GM10248 (cell line): ENCODE results near the gene SERTAD2.

Experiments used
- CTCF ChIA-PET: fragments of 300-600 bp; sonication (Branson Sonifier 250); formaldehyde crosslinking; extraction: SDS; loops from one replicate; lab custom pipeline; 2021; ENCODE audit warnings: antibody characterized with exemption; lab: Yijun Ruan, JAX
- POLR2A ChIA-PET: fragments of 350-650 bp; sonication (Branson Sonifier 250); formaldehyde crosslinking; extraction: SDS; loops from one replicate; lab custom pipeline; 2020; ENCODE audit warnings: antibody characterized with exemption; lab: Yijun Ruan, JAX
- DNase-seq: peaks from one replicate; pipeline ENCODE4 v3.0.0; 2012; ENCODE audit errors: extremely low spot score
- CTCF ChIP-seq: IDR thresholded peaks from 2 replicates; pipeline ENCODE4 v1.5.1; 2012; ENCODE audit warnings: mild to moderate bottlenecking, low read depth; ENCODE audit errors: extremely low read depth, missing control alignments, control extremely low read depth

The SERTAD2 gene

DNA sequence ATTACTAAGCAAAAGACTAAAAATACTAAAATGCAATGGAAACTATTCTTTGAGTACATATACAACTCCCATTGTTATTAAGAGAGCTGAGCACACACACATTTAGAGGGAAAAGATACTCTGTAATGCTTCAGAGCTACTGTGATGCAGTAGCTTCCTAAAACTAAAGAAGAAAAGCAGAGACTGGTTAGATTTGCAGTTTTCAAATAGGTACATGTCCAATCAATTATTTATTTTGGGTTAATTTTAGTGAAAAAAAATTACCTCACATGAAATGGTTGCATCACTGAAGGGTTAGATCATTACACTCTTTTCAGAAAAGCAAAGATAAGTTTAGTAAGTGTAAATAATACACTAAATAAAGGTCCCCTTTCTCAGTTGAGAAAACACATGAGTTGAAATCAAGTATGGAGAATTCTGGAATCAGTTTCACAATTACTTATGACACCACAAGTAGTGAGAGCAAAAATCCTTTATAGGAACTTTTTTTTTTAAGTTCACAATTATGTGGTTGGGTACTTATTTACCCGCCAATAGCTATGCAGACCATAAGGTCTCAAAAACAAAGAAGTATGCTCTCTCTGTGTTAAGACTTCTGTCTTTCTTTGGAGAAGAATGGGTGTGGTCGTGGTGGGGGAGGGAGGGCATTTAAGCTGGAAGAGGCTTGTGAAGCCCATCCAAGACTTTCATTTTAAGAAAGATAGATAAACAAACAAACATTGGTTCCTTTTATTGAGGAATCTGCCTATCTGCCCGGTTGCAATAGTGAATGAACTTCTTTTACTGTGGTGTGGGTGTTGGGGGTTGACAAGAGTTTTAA, 25.3 kb upstream of the SERTAD2 start:
- CTCF ChIA-PET: interaction anchor here (1.0 to 4.8 kb wide), 8 partner anchors 8 to 32 kb away, joined by 3 to 16 read pairs (median 4); partner anchors contain the start of gene SERTAD2
- no peak for TF ChIP-seq CTCF
- DNase-seq: no peak

GRCh38 chr2:64677530-64677929, 23.8 kb upstream of the SERTAD2 start:
- TF ChIP-seq CTCF: no peak
- POLR2A ChIA-PET: no interaction called here
- CTCF ChIA-PET: interaction anchor here (1.1 kb wide), 2 partner anchors 10 to 143 kb away, joined by 3 read pairs; no protein-coding TSS in a partner anchor
- no peak for DNase-seq

More for the DNA sequence above, 25.3 kb upstream of the SERTAD2 start:
- POLR2A ChIA-PET: interaction anchor here (0.6 to 1.1 kb wide), 2 partner anchors 25 to 48 kb away, joined by 3 to 6 read pairs; partner anchors contain the start of gene SERTAD2

DNA sequence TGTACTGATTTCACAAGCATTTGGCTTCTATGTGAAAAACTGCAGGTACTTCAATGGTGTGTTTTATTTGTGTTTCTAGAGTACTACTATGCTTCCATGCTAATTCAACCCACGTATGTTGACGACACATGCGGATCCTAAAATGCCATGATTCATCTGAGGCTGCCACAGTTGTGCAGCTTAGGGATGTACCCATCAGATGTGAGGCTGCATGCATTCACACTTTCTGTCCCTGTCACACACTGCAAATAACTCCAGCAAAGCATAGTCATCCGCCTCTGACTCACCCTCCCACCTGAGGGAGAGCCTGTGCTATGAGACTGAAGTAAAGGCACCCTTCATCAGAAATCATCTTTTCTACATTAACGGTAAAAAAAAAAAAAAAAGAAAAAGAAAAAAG, 22.1 kb upstream of the SERTAD2 start:
- CTCF ChIA-PET: interaction anchor here (1.0 to 5.5 kb wide), 12 partner anchors 10 to 156 kb away, joined by 3 to 28 read pairs (median 4); partner anchors contain the start of gene SERTAD2
- no peak for TF ChIP-seq CTCF
- POLR2A ChIA-PET: interaction anchor here (2.2 kb wide), 1 partner anchor 22 kb away, joined by 8 read pairs; the partner anchor contains the start of gene SERTAD2
- no peak for DNase-seq

DNA sequence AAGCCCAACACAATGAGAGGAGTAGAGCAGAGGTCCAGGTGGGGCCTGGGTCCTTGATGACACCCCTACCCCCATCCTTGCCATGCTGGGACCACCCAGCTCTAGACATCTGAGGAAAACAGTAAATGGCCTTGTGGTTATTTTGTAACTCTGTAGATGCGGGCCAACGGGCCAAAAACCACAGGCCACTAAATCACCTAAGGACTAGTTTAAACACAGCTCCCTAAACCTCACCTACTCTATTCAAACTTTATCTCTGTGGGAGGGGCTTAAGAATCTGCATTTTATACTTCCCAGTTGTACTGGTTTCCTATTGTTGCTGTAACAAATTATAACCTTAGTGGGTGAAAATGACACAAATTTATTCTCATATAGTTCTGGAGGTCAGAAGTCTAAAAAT, 19.0 kb upstream of the SERTAD2 start:
- ChIA-PET CTCF (interaction anchor here (1.2 to 5.5 kb wide), 7 partner anchors 9 to 54 kb away, joined by 3 to 28 read pairs (median 6); partner anchors contain the start of gene SERTAD2), POLR2A (no interaction called here)
- no peak for TF ChIP-seq CTCF
- DNase-seq: no peak

DNA sequence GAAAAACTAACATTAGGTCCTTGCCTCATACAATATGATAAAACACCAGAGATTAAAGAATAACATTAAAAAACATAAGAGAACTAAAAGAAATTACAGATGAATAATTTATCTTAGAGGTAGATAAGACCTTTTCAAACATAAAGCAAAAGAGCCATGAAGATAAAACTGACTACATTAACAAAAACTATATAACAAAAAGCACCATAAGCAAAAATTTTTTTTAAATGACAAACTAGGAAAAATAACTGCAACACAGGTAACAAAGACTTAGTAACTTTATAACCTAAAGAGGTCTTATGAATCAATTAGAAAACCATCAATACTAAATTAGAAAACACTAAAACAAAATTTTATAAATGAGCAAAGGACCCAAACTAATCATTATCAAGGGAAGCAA, 16.3 kb upstream of the SERTAD2 start:
- DNase-seq: no peak
- CTCF ChIA-PET: interaction anchor here (1.3 to 1.5 kb wide), 2 partner anchors 17 to 24 kb away, joined by 3 to 6 read pairs; partner anchors contain the start of gene SERTAD2
- TF ChIP-seq CTCF: no peak
- POLR2A ChIA-PET: no interaction called here

DNA sequence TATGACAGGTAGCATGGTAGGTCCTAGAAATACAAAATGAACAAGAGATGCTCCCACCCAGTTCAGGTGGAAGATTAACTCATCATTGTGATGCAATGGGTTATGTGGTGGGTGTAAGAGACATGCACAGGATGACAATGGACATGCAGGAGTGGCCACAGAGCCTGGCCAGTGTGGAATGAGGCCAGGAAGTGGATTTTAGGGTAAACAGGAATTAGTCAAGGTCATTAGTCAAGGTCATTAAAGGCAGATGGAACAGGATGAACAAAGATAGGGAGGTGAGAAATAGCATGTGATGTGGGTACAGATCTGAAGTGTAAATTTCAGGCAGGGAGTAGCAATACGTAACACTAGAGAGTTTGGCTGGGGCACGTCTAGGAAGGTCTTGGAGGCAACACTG, 15.6 kb upstream of the SERTAD2 start:
- no peak for TF ChIP-seq CTCF
- DNase-seq: no peak
- ChIA-PET CTCF (no interaction called here), POLR2A (no interaction called here)
